ENCODE data around the gene WDR6.

The WDR6 gene

DNA sequence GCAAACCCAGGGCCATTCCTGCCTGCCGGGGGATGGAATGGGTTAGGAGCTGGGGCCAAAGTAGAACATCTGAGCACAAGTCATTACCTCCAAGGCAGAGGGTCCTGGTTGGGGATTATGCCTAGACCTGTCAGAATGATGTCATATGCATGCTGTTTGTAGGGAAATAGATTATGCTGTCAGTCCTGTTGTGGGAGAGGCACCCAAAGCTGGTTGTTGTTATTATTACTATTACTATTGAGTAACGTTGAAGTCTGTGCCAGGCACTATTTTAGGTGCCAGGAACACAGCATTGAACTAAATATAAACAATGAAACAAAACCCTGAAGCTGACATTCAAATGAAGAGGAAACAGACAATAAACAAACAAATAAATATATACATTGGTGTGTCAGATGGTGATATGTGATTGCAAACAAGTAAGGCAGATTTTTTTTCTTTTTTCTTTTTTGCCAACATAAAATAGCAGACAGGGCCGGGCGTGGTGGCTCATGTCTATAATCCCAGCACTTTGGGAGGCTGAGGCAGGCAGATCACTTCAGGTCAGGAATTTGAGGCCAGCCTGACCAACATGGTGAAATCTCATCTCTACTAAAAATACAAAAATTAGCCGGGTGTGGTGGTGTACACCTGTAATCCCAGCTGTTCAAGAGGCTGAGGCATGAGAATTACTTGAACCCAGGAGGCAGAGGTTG, 15.2 kb upstream of the WDR6 start:
- H3K9me3 ChIP-seq (ENCODE audit: control insufficient read depth in 2 of 2, low read length in 2 of 2), result no peaks in the 10 kb centered on the region
- H3K27ac ChIP-seq (ENCODE audit: low read length), result peak overlapping the region; percentile 98
- H3K4me3 ChIP-seq (ENCODE audit: low read length in 2 of 2), result peak overlapping the region in 1 of 2 donors; percentile 88
- peak overlapping the region in 1 of 2 donors; percentile 78 for H3K9ac ChIP-seq (ENCODE audit: low read length in 2 of 2)
- H3K27me3 ChIP-seq (ENCODE audit: control insufficient read depth in 1 of 2, insufficient read depth in 2 of 2, low read length in 2 of 2), result no peaks in the 10 kb centered on the region
- peaks cover 7 to 12% of the 10 kb centered on the region in 2 donors for H3K36me3 ChIP-seq (ENCODE audit: control insufficient read depth in 2 of 2, insufficient read depth in 2 of 2, low read length in 2 of 2)
- H3K4me1 ChIP-seq (ENCODE audit: control insufficient read depth, insufficient read depth, low read length), result peaks cover 27% of the 10 kb centered on the region

DNA sequence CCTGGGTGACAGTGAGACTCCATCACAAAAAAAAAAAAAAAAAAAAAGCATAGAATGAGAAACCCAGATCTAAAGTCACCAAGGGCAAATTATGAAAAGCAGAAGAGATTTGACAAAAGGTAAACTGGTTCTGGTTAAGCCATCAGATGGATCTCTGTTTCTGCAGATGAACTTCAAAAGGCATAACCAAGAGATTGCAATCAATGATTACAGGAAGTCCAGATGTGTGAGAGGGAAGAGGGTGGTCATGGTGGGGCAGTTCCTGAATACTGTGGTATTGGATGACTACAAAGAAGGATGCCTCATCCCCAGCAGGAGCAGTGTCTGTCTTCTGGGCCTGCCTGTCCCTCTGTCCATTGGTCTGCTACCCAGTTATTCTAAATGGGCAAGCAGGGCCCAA, 13.4 kb upstream of the WDR6 start:
- H3K9me3 ChIP-seq (ENCODE audit: control insufficient read depth in 2 of 2, low read length in 2 of 2), result no peaks in the 10 kb centered on the region

DNA sequence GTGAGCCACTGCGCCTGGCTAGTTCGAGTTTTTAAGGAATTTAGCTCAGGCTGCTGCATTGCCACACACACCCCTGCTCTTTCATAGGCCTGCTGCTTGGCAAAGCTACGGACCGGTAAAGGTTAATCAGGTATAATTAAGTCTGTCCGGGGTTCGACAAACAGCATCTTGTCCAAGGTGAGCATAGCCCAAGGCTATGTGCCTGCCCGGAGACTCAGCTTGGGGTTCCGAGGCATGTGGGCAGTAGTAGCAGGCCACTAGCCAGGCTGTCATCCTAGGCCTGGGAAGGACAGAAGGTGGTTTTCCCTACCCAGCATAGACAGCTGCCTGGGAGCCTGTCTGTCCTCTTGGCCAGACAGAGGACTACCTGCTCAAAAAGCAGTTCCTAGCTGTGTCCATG, 10.6 kb upstream of the WDR6 start:
- Histone ChIP-seq H3K9ac (ENCODE audit: low read length in 2 of 2) (no peak overlapping the region), H3K4me1 (ENCODE audit: control insufficient read depth, insufficient read depth, low read length) (peaks cover 4% of the 10 kb centered on the region), H3K27ac (ENCODE audit: low read length) (no peak overlapping the region), H3K4me3 (ENCODE audit: low read length in 2 of 2) (no peak overlapping the region), H3K27me3 (ENCODE audit: control insufficient read depth in 1 of 2, insufficient read depth in 2 of 2, low read length in 2 of 2) (no peaks in the 10 kb centered on the region), H3K36me3 (ENCODE audit: control insufficient read depth in 2 of 2, insufficient read depth in 2 of 2, low read length in 2 of 2) (peaks cover 10 to 12% of the 10 kb centered on the region in 2 donors), H3K9me3 (ENCODE audit: control insufficient read depth in 2 of 2, low read length in 2 of 2) (no peaks in the 10 kb centered on the region)

More for the DNA sequence above, 13.4 kb upstream of the WDR6 start:
- H3K27me3 ChIP-seq (ENCODE audit: control insufficient read depth in 1 of 2, insufficient read depth in 2 of 2, low read length in 2 of 2), result no peaks in the 10 kb centered on the region
- peaks cover 8 to 12% of the 10 kb centered on the region in 2 donors for H3K36me3 ChIP-seq (ENCODE audit: control insufficient read depth in 2 of 2, insufficient read depth in 2 of 2, low read length in 2 of 2)
- peaks cover 27% of the 10 kb centered on the region for H3K4me1 ChIP-seq (ENCODE audit: control insufficient read depth, insufficient read depth, low read length)
- H3K27ac ChIP-seq (ENCODE audit: low read length), result no peak overlapping the region
- no peak overlapping the region for H3K9ac ChIP-seq (ENCODE audit: low read length in 2 of 2)
- no peak overlapping the region for H3K4me3 ChIP-seq (ENCODE audit: low read length in 2 of 2)

DNA sequence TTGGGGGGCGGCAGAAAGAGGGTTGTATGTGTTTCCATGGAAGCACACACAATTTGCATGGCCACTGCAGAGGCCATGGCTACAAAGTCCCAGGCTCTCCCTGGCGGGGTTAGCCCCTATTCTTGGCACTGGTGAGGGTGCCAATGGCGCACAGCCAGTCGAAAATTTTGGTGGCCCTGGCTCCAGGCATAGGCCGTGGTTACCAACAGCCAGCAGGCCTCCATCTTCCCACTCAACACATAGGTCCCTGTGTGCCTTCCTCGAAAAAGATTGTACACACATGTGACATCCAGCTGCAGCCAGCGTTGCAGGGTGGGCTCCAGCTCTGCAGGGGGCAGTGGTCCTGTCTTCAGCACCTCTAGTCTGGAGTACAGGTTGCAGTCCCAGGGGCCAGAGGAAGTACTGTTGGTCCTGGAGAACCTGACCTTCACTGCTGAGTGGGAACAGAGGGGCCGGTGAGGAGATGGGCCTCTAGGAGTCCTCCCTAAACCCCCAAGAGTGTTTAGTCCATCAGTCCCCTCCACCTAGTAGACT, 10.0 kb upstream of the WDR6 start:
- no peak overlapping the region for H3K4me3 ChIP-seq (ENCODE audit: low read length in 2 of 2)
- no peaks in the 10 kb centered on the region for H3K9me3 ChIP-seq (ENCODE audit: control insufficient read depth in 2 of 2, low read length in 2 of 2)
- H3K9ac ChIP-seq (ENCODE audit: low read length in 2 of 2), result no peak overlapping the region
- no peaks in the 10 kb centered on the region for H3K4me1 ChIP-seq (ENCODE audit: control insufficient read depth, insufficient read depth, low read length)
- H3K27ac ChIP-seq (ENCODE audit: low read length), result no peak overlapping the region
- H3K27me3 ChIP-seq (ENCODE audit: control insufficient read depth in 1 of 2, insufficient read depth in 2 of 2, low read length in 2 of 2), result no peaks in the 10 kb centered on the region
- peaks cover 10 to 12% of the 10 kb centered on the region in 2 donors for H3K36me3 ChIP-seq (ENCODE audit: control insufficient read depth in 2 of 2, insufficient read depth in 2 of 2, low read length in 2 of 2)

DNA sequence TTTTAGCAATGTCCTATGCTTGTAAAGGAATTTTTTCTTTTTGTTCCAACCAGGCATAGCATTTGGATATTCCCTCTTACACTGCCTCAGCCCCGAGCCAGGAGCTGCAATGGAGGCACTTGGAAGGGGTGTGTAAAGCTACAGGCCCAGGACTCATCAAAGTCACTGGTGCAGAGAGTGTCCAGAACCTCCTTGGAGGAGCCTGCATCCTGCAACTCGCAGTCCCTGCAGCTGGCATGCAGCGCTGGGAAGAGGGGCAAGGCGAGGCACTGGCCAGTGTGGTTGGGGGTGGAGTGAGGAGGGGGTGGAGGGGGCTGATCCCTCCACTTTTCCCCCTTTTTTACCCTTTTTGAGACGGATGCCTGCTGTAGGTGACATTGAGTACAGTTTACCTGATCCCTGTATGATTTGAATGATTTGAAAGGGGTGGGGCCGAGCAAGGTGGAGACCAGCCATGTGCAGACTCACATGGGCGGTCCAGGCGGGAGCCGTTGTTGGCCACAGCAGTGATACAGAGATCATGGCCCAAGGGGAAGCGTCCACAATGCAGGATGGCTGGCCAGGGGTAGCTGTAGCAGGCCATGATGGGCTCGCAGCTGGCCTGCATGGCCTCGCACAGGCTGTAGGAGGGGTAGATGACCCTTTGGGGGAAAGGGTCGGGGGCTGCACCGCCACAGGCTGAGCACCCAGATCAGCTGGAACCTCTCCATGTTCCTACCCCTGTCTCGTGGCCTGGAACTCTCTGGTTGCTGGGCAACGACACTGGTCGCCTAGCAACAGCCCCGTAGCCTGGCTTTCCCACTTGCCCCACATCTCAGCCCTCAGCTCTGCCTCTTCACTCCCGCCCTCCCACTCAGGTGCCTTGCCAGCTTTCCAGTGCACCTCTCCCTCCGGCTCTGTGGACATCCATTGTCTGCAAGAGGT, 9.2 kb upstream of the WDR6 start:
- H3K4me3 ChIP-seq (ENCODE audit: low read length in 2 of 2), result no peak overlapping the region
- no peaks in the 10 kb centered on the region for H3K9me3 ChIP-seq (ENCODE audit: control insufficient read depth in 2 of 2, low read length in 2 of 2)
- H3K27ac ChIP-seq (ENCODE audit: low read length), result no peak overlapping the region
- no peak overlapping the region for H3K9ac ChIP-seq (ENCODE audit: low read length in 2 of 2)
- H3K27me3 ChIP-seq (ENCODE audit: control insufficient read depth in 1 of 2, insufficient read depth in 2 of 2, low read length in 2 of 2), result no peaks in the 10 kb centered on the region
- no peaks in the 10 kb centered on the region for H3K4me1 ChIP-seq (ENCODE audit: control insufficient read depth, insufficient read depth, low read length)
- peaks cover 10 to 12% of the 10 kb centered on the region in 2 donors for H3K36me3 ChIP-seq (ENCODE audit: control insufficient read depth in 2 of 2, insufficient read depth in 2 of 2, low read length in 2 of 2)

DNA sequence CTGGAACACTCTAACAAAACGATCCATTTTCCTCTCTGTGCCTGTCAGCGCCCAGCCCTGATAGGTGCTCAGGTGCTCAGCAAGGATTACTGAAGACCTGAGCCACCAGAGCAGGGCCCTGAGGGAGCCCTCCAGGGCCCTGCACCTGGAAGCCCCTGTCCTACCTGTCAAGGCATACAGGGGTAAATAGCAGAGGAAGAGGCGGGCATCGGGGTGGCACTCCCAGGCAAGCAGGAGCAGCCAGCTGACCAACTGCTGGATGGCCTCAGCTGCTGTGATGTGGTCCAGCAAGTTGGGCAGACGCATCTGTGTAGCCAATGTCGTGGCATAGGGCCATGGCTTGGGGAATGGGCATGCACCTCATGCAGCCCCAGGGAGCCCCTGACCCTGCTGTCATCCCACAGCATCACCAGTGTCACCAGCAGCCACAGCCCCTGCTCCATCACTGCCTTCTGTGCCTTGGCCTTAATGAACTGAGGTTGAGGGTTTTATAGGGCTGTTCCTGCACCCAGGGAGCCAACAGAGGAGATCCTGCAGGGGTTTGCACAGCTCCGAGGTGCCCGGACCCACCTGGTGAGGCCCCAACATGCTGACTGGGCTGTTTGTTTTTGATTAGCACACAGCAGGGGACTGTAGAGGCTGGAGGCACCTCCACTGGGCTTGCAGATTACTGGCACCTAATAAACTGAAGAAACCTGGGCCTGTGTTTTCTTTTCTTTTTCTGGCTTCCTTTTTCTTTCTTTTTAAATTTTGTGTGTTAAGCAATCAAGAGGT, 7.9 kb upstream of the WDR6 start:
- Histone ChIP-seq H3K9me3 (ENCODE audit: control insufficient read depth in 2 of 2, low read length in 2 of 2) (no peaks in the 10 kb centered on the region), H3K27ac (ENCODE audit: low read length) (no peak overlapping the region), H3K4me1 (ENCODE audit: control insufficient read depth, insufficient read depth, low read length) (no peaks in the 10 kb centered on the region), H3K9ac (ENCODE audit: low read length in 2 of 2) (no peak overlapping the region), H3K36me3 (ENCODE audit: control insufficient read depth in 2 of 2, insufficient read depth in 2 of 2, low read length in 2 of 2) (peaks cover 9 to 13% of the 10 kb centered on the region in 2 donors), H3K4me3 (ENCODE audit: low read length in 2 of 2) (no peak overlapping the region), H3K27me3 (ENCODE audit: control insufficient read depth in 1 of 2, insufficient read depth in 2 of 2, low read length in 2 of 2) (no peaks in the 10 kb centered on the region)

DNA sequence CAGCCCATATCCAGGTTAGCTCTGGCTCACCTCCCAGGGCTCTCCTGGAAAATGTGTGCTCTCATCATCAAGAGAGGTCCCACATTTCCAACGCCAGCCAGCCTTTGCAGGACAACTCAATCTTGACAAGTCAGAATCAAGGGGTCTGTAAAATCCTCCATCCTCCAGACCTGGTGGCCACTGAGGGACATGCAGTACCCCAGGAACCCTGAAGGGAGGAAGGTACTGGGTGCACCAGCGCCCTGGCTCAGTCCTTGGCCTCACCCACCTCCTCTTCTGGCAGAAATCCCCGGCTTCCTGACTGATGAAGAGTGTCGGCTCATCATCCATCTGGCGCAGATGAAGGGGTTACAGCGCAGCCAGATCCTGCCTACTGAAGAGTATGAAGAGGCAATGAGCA, 6.0 kb upstream of the WDR6 start:
- Histone ChIP-seq H3K9me3 (ENCODE audit: control insufficient read depth in 2 of 2, low read length in 2 of 2) (no peaks in the 10 kb centered on the region), H3K27me3 (ENCODE audit: control insufficient read depth in 1 of 2, insufficient read depth in 2 of 2, low read length in 2 of 2) (no peaks in the 10 kb centered on the region), H3K9ac (ENCODE audit: low read length in 2 of 2) (no peak overlapping the region), H3K36me3 (ENCODE audit: control insufficient read depth in 2 of 2, insufficient read depth in 2 of 2, low read length in 2 of 2) (peaks cover 3 to 12% of the 10 kb centered on the region in 2 donors), H3K27ac (ENCODE audit: low read length) (no peak overlapping the region), H3K4me3 (ENCODE audit: low read length in 2 of 2) (no peak overlapping the region), H3K4me1 (ENCODE audit: control insufficient read depth, insufficient read depth, low read length) (peaks cover 3% of the 10 kb centered on the region)

DNA sequence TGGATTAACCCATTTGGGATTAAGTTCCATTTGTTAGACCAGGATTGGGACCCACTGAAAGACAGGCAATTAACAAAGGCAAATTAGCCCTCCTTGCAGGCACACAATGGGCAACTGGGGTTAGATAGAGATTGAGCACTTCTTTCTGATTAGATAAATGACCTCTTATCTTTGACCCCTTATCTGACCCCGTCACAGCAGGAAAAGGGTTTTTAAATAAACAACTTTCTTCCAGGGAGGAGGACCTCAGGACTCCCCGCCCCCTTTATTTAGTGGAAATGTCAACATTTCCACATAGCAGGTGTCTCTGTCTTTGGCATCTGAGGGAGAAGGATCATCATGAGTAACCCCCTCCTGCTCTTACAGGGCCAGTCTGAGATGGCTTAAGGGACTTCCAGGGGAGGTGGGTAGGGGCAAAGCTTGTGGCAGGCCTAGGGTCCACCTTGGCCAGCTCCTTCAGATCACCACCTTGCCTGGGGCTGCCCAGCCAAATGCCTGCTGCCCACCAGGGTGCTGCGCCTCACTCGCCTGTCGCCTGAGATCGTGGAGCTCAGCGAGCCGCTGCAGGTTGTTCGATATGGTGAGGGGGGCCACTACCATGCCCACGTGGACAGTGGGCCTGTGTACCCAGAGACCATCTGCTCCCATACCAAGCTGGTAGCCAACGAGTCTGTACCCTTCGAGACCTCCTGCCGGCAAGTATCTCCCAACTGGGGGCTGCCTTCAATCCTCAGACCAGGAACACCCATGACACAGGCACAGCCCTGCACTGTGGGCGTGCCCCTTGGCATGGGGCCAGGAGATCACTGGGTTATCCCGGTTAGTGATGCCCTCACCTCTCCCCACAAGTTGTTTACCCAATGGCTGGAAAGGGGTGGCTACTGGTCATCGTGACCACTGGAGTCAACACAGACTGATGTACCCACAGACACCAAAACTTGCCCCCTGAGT, 2.6 kb upstream of the WDR6 start:
- no peaks in the 10 kb centered on the region for H3K9me3 ChIP-seq (ENCODE audit: control insufficient read depth in 2 of 2, low read length in 2 of 2)
- H3K27me3 ChIP-seq (ENCODE audit: control insufficient read depth in 1 of 2, insufficient read depth in 2 of 2, low read length in 2 of 2), result no peaks in the 10 kb centered on the region
- H3K4me3 ChIP-seq (ENCODE audit: low read length in 2 of 2), result no peak overlapping the region
- peaks cover 18% of the 10 kb centered on the region for H3K4me1 ChIP-seq (ENCODE audit: control insufficient read depth, insufficient read depth, low read length)
- no peak overlapping the region for H3K9ac ChIP-seq (ENCODE audit: low read length in 2 of 2)
- peaks cover 0 to 9% of the 10 kb centered on the region in 2 donors for H3K36me3 ChIP-seq (ENCODE audit: control insufficient read depth in 2 of 2, insufficient read depth in 2 of 2, low read length in 2 of 2)
- no peak overlapping the region for H3K27ac ChIP-seq (ENCODE audit: low read length)

DNA sequence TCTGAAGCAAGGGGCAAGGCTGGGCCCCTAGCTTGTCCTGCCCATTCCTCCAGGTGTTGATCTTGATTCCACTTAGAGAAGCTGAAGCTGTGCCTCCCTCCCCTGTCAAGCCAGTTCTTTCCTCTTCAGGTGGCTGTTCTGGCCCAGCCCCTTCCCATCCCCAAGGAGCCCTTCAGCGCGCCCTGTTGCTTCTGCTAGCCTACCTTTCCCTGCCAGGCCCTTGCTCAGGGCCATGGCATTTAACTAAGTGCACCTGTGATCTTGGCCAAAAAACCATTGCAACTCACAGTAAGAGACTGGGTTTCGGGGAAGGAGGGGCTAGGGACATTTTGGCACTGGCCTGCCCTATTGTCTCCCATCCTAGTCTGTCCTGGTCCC, 1.9 kb upstream of the WDR6 start:
- Histone ChIP-seq H3K4me3 (ENCODE audit: low read length in 2 of 2) (no peak overlapping the region), H3K9ac (ENCODE audit: low read length in 2 of 2) (no peak overlapping the region), H3K9me3 (ENCODE audit: control insufficient read depth in 2 of 2, low read length in 2 of 2) (no peaks in the 10 kb centered on the region), H3K4me1 (ENCODE audit: control insufficient read depth, insufficient read depth, low read length) (peaks cover 18% of the 10 kb centered on the region), H3K27ac (ENCODE audit: low read length) (no peak overlapping the region), H3K27me3 (ENCODE audit: control insufficient read depth in 1 of 2, insufficient read depth in 2 of 2, low read length in 2 of 2) (no peaks in the 10 kb centered on the region), H3K36me3 (ENCODE audit: control insufficient read depth in 2 of 2, insufficient read depth in 2 of 2, low read length in 2 of 2) (peaks cover 0 to 7% of the 10 kb centered on the region in 2 donors)
